SK-N-MC (cell line): Measurements from ENCODE around the gene TMEM45A.

Experiments used
- EZH2 ChIP-seq: fragments of 200-600 bp; sonication (generic); IDR thresholded peaks from one replicate; pipeline ENCODE4 v1.6.1; 2017; ENCODE audit warnings: antibody characterized with exemption
- FOXP2 ChIP-seq: optimal IDR thresholded peaks from 2 replicates; pipeline ENCODE3; 2011; ENCODE audit warnings: mild to moderate bottlenecking, moderate library complexity; ENCODE audit not compliant: insufficient read depth; ENCODE audit errors: extremely low read length, control extremely low read depth
- POLR2AphosphoS5 ChIP-seq: IDR thresholded peaks from 2 replicates; pipeline ENCODE4 v1.6.1; 2012; ENCODE audit warnings: mild to moderate bottlenecking, low read depth, low read length, borderline replicate concordance

GRCh38 chr3:100609963-100610362 is 117.5 kb downstream of the TMEM45A start:
- TF ChIP-seq POLR2AphosphoS5, result no peak
- no peak for TF ChIP-seq EZH2
- no peak for TF ChIP-seq FOXP2
